ENCODE measurements around the gene C15orf40.
"Not testable (repeated sequence)": the region's sequence is repeated elsewhere in the genome, so short reads cannot be mapped to it uniquely, and the experiment has no call there.

The C15orf40 gene

DNA sequence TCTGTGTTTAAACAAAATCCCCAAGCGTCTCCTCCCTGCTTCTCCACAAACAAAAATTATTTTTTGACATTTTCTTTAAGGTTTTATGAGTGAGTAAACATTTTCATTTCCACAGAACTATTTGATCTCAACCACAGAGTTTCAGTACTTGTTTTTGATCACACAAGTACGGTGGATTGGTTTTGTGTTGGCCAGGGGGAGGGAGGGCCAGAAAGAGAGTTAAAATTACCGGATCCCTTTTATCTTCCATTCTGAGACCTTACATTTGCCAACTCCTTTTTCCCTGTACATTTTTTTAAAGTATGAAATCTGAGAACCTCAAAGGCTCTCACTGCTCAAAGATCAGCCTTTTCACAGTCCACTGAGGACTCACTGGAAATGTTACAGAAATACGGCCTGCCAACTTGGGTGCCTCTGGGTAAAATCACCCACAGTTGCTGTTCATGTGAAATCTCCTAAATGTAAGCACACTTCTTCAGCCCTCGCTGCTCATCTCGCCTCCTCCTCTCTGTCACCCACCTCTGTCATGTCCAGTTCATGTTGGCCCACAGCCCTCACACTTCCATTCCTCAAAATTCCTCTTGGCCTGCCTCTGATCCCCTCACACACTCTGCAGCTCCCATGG lies 60.6 kb downstream of the C15orf40 start:
- DNase-seq = no peak

DNA sequence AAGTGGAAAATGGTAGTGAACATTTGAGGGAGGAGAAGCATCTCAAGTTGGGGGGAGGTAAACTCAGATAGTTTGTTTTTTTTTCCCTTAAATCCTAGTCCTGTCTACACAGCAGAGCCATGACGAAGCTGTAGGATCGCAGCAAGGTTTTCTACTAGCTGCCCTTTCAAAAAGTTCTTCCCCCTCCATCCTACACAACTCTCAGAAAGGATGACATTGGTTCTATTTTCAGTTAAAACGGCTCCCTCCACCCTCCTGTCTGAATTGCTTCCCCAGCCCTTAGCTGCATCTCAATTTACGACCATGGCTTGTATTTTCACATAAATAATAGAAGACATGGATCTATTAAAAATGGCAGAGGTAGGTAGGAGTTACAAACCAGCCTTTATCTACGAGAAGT lies 61.1 kb downstream of the C15orf40 start:
- no peak for DNase-seq

DNA sequence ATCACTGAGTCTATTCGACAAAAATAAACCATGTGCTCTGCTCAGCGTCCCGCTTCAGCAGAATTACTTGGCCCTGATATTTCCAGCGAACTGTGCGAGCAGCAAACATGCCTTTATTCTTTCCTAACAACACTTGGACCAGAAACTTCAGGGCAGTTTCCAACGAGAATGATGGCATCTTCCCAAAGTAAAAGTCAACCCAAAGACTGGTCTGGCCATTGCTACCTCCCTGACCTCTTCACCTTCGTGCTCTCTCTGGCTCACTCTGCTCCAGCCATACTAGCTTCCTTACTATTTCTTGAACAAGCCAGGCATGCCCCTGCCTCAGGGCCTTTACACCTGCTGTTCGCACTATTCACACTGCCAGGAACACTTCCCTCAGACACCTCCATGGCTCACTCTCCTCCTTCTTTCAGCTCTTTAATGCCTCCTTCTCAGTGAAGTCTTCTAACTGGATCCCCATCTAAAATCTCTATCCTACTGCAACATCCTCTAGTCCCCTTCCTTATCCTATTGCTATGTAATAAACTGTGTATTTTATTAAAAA lies 65.2 kb downstream of the C15orf40 start:
- DNase-seq = no peak

DNA sequence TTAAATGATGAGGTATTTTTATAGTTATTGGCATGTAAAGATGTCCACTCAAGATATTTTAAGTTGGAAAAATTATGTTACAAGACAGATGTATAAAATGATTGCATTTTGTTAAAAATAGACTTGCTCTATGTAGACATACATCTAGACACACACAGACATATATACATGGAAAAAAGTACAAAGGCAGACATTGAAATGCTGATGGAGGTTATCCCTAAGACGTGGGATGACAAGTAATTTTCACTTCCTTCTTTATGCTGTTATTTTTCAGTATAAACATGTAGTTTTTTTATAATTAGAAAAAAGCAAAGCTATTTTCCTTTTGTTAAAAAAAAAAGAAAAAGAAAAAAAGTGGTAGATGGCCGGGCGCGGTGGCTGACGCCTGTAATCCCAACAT lies 66.1 kb downstream of the C15orf40 start:
- DNase-seq = no peak

DNA sequence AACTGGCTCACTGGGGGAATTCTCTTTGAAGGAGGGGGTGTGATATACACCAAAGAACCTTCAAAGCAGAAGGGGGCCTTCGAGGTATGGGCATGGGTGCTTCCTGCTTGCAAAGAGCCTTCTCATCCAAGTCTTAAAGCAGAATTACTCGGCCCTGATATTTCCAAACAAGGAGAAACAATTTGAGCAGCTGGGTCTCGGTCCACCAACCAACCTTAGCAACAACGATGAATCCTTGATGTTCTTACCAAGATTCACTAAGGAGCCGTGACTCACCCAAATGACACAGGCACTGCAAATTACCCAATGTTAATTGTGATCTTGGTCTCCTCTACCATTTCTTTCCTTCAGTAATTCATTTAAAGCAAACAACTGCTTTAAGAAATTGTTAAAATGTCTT lies 66.6 kb downstream of the C15orf40 start:
- no peak for DNase-seq

DNA sequence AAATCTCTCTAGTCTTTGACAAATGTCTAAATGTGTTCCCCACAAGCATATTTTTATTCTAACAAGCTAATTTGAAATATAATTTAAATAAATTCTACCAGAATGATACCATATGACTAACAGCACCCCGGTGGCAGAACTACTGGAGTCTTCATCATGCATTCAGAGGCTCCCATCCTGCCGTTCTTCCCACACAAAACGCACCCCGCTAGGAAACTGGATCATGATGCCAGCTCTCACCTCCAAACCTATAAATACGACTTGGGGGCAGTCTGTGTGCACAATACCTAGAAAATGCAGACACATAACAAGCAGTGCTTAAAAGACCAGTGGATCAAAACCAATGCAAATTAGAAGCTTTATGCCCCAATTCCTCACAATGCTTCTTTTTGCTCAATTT lies 67.4 kb downstream of the C15orf40 start:
- DNase-seq = no peak

DNA sequence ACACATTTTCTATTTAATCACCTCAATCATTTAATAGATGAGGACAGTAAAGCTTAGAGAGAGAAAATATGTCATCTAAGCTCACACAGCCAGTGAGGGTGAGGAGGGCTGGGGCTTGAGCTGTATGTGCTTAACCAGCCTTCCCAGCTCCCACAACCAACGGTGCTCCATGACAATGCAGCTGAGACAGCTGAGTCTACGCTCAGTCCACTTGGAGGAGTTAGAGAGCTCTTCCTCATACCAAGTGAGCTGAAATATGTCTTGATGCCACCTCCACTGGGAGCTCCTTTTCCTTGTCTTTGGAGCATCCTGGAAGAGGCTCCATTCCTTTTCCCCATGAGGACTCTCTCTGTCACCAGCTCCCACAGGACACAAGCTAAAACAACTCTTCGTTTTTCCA lies 68.3 kb downstream of the C15orf40 start:
- no peak for DNase-seq

DNA sequence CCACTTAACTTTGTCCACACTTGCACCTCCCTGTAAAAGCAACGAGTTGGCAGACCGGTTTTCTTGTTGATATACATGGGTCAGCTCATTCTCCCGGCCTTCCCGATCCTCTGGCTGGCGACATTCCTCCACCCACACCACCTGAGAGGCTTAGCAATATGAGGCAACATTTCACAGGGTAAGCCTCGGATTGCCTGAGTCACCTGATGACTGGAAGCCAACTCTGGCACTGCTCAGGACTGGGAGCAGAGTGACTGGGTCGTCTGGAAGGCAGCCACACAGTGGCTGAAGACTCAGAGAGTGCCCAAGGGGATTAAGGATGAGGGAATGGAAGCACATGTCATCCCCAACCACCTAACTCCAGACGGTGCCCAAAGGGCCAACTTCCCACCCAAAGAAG lies 68.7 kb downstream of the C15orf40 start:
- no peak for DNase-seq

DNA sequence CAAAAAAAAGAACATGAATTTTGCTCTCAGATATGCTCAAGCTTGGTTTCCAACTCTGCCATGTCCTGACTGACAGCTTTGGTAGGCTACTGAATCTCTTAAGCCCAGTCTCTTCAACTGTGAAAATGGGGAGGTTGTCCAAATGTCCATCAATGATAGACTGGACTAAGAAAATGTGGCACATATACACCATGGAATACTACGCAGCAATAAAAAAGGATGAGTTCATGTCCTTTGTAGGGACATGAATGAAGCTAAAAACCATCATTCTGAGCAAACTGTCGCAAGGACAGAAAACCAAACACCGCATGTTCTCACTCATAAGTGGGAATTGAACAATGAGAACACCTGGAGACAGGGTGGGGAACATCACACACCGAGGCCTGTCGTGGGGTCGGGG lies 71.8 kb downstream of the C15orf40 start:
- not testable (repeated sequence) for DNase-seq
